GM12878 (cell line): ENCODE data around the gene HAS3. TPM values are rescaled to one million over a fixed set of nuclear protein-coding genes. Genes with fewer than 3 reads are reported as not detected.

ENCODE experiments used
- BCLAF1 ChIP-seq: fragments of 450-650 bp; IDR thresholded peaks from 2 replicates; pipeline ENCODE4 v1.6.1; 2017; ENCODE audit warnings: antibody characterized with exemption, mild to moderate bottlenecking, moderate library complexity
- CHD1 ChIP-seq: IDR thresholded peaks from 2 replicates; pipeline ENCODE4 v1.6.1; 2012; ENCODE audit warnings: low read depth, low read length, improper control_type of control experiment
- DPF2 ChIP-seq: fragments of 450-650 bp; IDR thresholded peaks from 2 replicates; pipeline ENCODE4 v1.6.1; 2017; ENCODE audit warnings: mild to moderate bottlenecking
- EED ChIP-seq: sonication (generic); IDR thresholded peaks from 2 replicates; pipeline ENCODE4 v1.6.1; 2016; ENCODE audit warnings: antibody characterized with exemption, low read depth
- ESRRA ChIP-seq: IDR thresholded peaks from 2 replicates; pipeline ENCODE4 v1.6.1; 2012; ENCODE audit warnings: mild to moderate bottlenecking, low read length, improper control_type of control experiment
- ETV6 ChIP-seq, 2 experiments: fragments of 450-650 bp in 1 of 2; IDR thresholded peaks in 1 of 2; conservative IDR thresholded peaks in 1 of 2; 2 replicates each; pipeline ENCODE4 v1.6.1; 2014; ENCODE audit warnings: antibody characterized with exemption in 1 of 2, borderline replicate concordance in 1 of 2, low read depth in 1 of 2, mild to moderate bottlenecking in 1 of 2, moderate library complexity in 1 of 2
- FOXK2 ChIP-seq: fragments of 450-650 bp; IDR thresholded peaks from 2 replicates; pipeline ENCODE4 v1.6.1; 2017; ENCODE audit warnings: mild to moderate bottlenecking, moderate library complexity
- FOXM1 ChIP-seq: IDR thresholded peaks from 2 replicates; pipeline ENCODE4 v1.6.1; 2012; ENCODE audit warnings: low read depth, mild to moderate bottlenecking, inconsistent platforms, low read length, moderate library complexity
- HDAC6 ChIP-seq: fragments of 200-600 bp; sonication (generic); IDR thresholded peaks from one replicate; pipeline ENCODE4 v1.8.0; 2017; ENCODE audit warnings: antibody characterized with exemption; ENCODE audit not compliant: unreplicated experiment
- PAX5 ChIP-seq: IDR thresholded peaks from 2 replicates; pipeline ENCODE4 v1.6.1; 2011; ENCODE audit warnings: low read depth, low read length, borderline replicate concordance
- RAD51 ChIP-seq: fragments of 450-650 bp; IDR thresholded peaks from 2 replicates; pipeline ENCODE4 v1.6.1; 2016; ENCODE audit warnings: moderate library complexity, mild to moderate bottlenecking, inconsistent platforms
- RELB ChIP-seq: fragments of 450-650 bp; IDR thresholded peaks from 2 replicates; pipeline ENCODE4 v1.6.1; 2017; ENCODE audit warnings: low read depth, mild to moderate bottlenecking, moderate library complexity
- REST ChIP-seq: IDR thresholded peaks from 2 replicates; pipeline ENCODE4 v1.6.1; 2012; ENCODE audit warnings: mild to moderate bottlenecking, low read depth, low read length
- SMC3 ChIP-seq: IDR thresholded peaks from 2 replicates; pipeline ENCODE4 v1.6.1; 2011; ENCODE audit warnings: low read length, improper control_type of control experiment, borderline replicate concordance
- TCF3 ChIP-seq: IDR thresholded peaks from 2 replicates; pipeline ENCODE4 v1.6.1; 2012; ENCODE audit warnings: low read depth, mild to moderate bottlenecking, low read length, borderline replicate concordance; ENCODE audit not compliant: insufficient read depth
- YY1 ChIP-seq: IDR thresholded peaks from 2 replicates; pipeline ENCODE4 v1.6.1; 2011; ENCODE audit warnings: low read depth, mild to moderate bottlenecking, low read length
- ZBTB4 ChIP-seq: fragments of 450-650 bp; formaldehyde crosslinking; IDR thresholded peaks from 2 replicates; pipeline ENCODE4 v1.4.0; 2022; ENCODE audit warnings: mild to moderate bottlenecking, moderate library complexity
- ZSCAN29 ChIP-seq: fragments of 450-650 bp; IDR thresholded peaks from 2 replicates; pipeline ENCODE4 v1.6.1; 2017; ENCODE audit warnings: mild to moderate bottlenecking, moderate library complexity
- polyA plus RNA-seq, 11 experiments: library from polyadenylated mRNA; depleted of rRNA in 4 of 11; unstranded in 6 of 11; stranded (reverse) in 5 of 11; fragments of >200 nt; fragmentation: Nextera tagmentation in 4 of 11; fragmentation: Illumina TruSeq in 1 of 11; extraction: Ambion mirVana in 4 of 11; extraction: Trizol in 1 of 11; gene quantifications; 1 replicate in 1 of 11; 2 replicates in 10 of 11; pipeline versions ENCODE4 v1.2.1 to v1.2.3, GENCODE V29; 2011 to 2016; ENCODE audit warnings: inconsistent platforms in 2 of 11, missing spikeins in 2 of 11, low read depth in 1 of 11
- total RNA-seq, 4 experiments: library from RNA; depleted of rRNA in 3 of 4; stranded (reverse); fragments of >200 nt in 3 of 4; fragmentation: Illumina TruSeq in 1 of 4; extraction: Trizol in 1 of 4; gene quantifications; 2 replicates each; pipeline versions ENCODE4 v1.2.1 to v1.2.3, GENCODE V29; 2013 to 2021

HAS3 gene
- total and polyA plus RNA-seq, 10 of the 15 experiments (the other 5 are each of a cell fraction or from before 2014, with no cell fraction given) = 0.06 to 0.56 (median 0.19) TPM; not detected in 2

GRCh38 chr16:69132424-69133252, 27.2 kb downstream of the HAS3 start, which contains the start of the genes CHTF8 and UTP4 (continued):
- TF ChIP-seq BCLAF1 = no peak
- TF ChIP-seq SMC3 = no peak
- TF ChIP-seq HDAC6 = peak; percentile 52
- no peak; a peak in 1 of 4 replicates for TF ChIP-seq ETV6 (conservative IDR thresholded peaks at IDR 0.05 in 1 of 2, IDR thresholded peaks at IDR 0.05 in 1 of 2; ENCODE audit: borderline replicate concordance in 1 of 2, low read depth in 1 of 2)
- TF ChIP-seq YY1 = peak; percentile 92
- TF ChIP-seq FOXM1 = no peak
- TF ChIP-seq FOXK2 = no peak
- TF ChIP-seq RAD51 = no peak
- TF ChIP-seq ESRRA = 0 out of 2 replicates have a peak, but pooled peaks have one; percentile 23
- TF ChIP-seq TCF3 = no peak
- no peak for TF ChIP-seq RELB
- TF ChIP-seq DPF2 = peak; percentile 48; the same call in 1 of the 2 replicates
- no peak for TF ChIP-seq PAX5
- TF ChIP-seq ZBTB4 (CRISPR knock-in tag) = no peak
- no peak for TF ChIP-seq CHD1
- TF ChIP-seq REST = no peak
- TF ChIP-seq EED = no peak
- no peak for TF ChIP-seq ZSCAN29
